HG02884 (cell line): ENCODE data around the gene PHF14.

ENCODE experiments used
- ATAC-seq: cut with Tn5 transposase; IDR thresholded peaks from one replicate; pipeline ENCODE4 v1.9.1; 2021; ENCODE audit warnings: mild to moderate bottlenecking, moderate library complexity; ENCODE audit not compliant: unreplicated experiment

PHF14 gene

DNA sequence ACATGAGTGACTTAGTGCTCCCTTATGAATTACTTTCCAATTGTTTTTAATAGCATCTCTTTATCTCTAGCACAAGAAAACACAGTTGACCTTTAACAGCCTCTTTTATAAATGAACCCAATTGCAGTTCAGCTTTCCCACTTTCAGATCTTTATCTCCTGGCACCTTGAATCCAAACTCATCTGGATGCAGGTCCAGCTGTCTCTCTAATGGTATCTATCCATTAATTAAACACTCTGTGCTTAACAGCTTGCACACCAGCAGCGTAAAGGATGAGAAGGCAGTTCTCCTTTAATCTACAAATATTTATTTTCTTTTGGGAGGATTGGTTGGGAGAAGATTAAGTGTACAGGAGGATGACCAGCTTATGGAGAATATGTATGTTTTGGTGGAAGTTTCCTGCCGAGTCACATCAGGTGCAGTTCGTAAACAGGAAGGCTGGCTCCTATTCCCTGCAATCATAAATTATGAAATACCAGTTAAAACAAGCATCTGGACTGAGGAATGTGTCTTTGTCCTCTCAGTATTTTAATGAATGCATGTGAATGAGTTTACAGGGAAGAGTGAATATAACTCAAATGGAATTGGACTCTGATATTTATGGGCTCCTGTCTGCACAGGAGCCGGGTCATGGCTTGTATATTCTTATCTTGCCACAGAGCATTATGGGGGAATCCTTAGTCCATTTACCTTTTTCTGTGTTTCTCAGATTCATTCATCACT, 232.7 kb downstream of the PHF14 start:
- ATAC-seq: no peak

DNA sequence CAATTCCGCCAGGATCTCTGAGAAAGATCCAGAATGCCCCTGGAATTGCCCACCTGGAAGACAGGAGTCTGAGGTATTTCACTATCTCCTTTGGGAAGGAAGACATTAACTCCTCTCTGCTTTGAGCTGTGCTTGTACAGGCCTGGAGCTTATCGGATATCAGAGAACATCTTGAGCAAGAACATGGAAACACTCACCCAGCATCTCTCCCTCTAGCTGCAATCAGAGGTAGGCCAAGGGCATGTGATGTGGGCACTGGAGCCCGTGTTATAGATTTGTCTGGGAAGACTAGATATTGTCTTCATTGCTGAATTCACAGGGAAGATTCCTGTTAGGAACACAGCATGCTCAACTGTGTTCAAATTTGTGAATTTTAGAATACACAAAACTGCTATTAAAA, 233.9 kb downstream of the PHF14 start:
- ATAC-seq: no peak

- ATAC-seq: no peak
Measured at GRCh38 chr7:11208883-11209465, 235.3 kb downstream of the PHF14 start.

GRCh38 chr7:11210374-11210773, 236.7 kb downstream of the PHF14 start:
- ATAC-seq: no peak

DNA sequence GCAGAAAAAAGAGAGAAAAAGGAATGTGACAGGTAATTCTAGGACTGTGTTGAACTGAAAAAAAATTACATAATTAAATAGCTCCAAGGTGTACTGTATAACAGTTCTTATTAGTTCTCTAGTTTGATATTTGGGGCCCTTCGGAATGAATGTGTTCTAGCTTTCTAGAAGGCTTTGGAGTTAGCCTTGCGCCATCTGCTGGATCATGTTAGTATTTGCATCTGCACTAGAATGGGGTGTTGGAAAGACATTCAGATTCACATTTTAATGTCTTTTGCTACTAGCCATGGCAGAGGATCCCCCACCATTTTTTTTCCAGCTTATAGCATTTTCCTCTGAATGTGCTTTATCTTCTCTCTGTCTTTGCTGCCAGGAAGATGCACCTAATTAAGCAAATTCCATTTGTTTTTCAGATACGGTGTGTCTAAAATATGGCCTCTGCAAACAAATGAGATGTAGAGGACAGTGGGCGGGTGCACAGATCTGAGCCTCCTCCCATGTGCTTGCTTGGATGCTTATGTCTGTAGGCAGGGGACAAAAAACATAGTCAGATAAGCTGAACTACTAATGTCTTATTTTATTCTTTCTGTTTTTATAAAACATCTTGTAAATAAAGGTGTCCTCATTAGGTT, 238.5 kb downstream of the PHF14 start:
- ATAC-seq: peak; percentile 76

DNA sequence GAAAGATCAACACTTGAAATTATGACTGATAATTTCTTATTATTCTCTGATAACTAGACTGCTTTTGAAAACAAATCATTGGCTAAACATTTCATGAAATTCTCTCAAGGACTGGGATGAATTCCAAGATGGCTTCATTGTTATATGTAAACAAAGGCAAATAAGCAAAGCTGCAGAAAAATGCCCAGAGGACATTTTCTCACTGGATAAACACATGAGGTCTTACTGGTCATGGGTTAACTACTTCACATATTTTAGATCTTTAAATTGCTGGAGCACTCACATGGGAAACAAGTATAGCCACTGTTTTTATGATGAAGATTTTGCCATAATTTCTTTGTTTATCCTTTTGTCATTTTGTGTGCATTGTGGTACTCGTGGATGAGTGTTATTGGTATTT, 239.1 kb downstream of the PHF14 start:
- ATAC-seq: no peak

- ATAC-seq: no peak
Measured at GRCh38 chr7:11213266-11213665, 239.6 kb downstream of the PHF14 start.

- no peak for ATAC-seq
Measured at GRCh38 chr7:11216276-11216675, 242.6 kb downstream of the PHF14 start.

DNA sequence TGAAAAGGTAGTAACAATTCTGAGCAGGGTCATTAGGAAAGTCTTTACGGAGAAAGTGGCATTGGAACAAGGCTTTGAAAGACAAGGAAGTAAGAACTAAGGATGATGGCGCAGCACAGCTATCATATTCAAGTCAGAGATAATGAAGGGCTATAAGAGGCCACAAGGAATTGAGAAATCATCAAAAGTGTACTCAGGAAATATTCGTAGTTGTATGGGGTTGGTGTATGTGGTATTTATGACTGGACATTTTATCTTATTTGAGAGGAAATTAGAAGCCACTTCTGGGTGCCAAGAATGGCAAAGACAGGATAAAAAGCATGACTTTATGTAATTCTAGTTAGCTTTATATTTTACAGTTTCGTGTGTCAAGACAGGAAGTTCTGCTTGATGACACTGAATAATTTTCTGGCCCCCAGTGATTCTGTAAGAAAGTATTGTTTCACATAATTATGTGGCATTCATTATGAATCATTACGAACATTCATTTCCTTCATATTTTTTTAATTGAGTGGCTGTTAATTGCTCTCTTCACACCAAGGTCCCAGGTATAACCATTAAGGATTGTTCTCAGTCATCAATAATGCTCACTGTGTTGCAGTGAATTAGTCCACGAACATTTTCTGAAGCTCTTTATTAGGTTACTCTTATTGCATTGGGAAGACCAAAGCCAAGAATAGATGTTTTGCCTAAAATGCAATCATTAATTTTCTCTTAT, 244.3 kb downstream of the PHF14 start:
- ATAC-seq: no peak
